ENCODE data around the gene ATAT1.

GRCh38 chr6:30654798-30655742, 28.4 kb downstream of the ATAT1 start:
- TF ChIP-seq CTCF (conservative IDR thresholded peaks at IDR 0.05) (no peak), EZH2 (IDR thresholded peaks at IDR 0.05; ENCODE audit: low read depth) (no peak)
